Measurements from ENCODE around the gene TBC1D17. TPM values are rescaled to one million over a fixed set of nuclear protein-coding genes. Genes with fewer than 3 reads are reported as not detected.

Gene TBC1D17
- polyA plus RNA-seq, 1 donor (not counting 4 experiments of a cell fraction or from before 2014, with no cell fraction given), result 9.4 TPM

GRCh38 chr19:49932731-49933131, 55.2 kb downstream of the TBC1D17 start:
- Histone ChIP-seq H3K79me2 (ENCODE audit: control insufficient read depth, insufficient read depth, low read length) (peaks cover 14% of the 10 kb centered on the region), H3K9me3 (ENCODE audit: control insufficient read depth, low read depth, low read length) (no peaks in the 10 kb centered on the region), H3K27ac (ENCODE audit: control insufficient read depth, insufficient read depth, low read length) (no peak overlapping the region), H3K4me2 (ENCODE audit: control insufficient read depth, extremely low read depth, insufficient read depth, low read depth, low read length) (no peak overlapping the region), H3K4me3 (ENCODE audit: control insufficient read depth in 2 of 3, extremely low read depth in 1 of 3, insufficient read depth in 2 of 3, low read depth in 1 of 3, low read length in 3 of 3) (no peak overlapping the region), H2AFZ (ENCODE audit: control insufficient read depth, low read length) (no peak overlapping the region), H3K27me3 (ENCODE audit: control insufficient read depth, extremely low read depth, insufficient read depth, low read length) (no peaks in the 10 kb centered on the region), H4K20me1 (ENCODE audit: control insufficient read depth, extremely low read depth, insufficient read depth, low read length) (no peaks in the 10 kb centered on the region), H3K36me3 (ENCODE audit: control insufficient read depth in 2 of 2, extremely low read depth in 1 of 2, insufficient read depth in 2 of 2, low read length in 2 of 2) (peaks cover 3 to 5% of the 10 kb centered on the region in 2 experiments), H3K4me1 (ENCODE audit: control insufficient read depth, extremely low read depth, insufficient read depth, low read length) (peaks cover 15% of the 10 kb centered on the region), H3K9me1 (ENCODE audit: control insufficient read depth, extremely low read depth, insufficient read depth, low read length) (no peaks in the 10 kb centered on the region), H3K9ac (ENCODE audit: control insufficient read depth, extremely low read depth, insufficient read depth, low read length) (no peak overlapping the region)
- dilution Hi-C loops (cut with MboI; ENCODE audit: extremely low pct_ligation_motif_present, low sequenced_read_pairs), result no loop called here
- no peak for DNase-seq (ENCODE audit: low read depth, low spot score)
- TF ChIP-seq EZH2 (IDR thresholded peaks at IDR 0.05; ENCODE audit: low read length), result no peak
- TF ChIP-seq, protein P1, sequence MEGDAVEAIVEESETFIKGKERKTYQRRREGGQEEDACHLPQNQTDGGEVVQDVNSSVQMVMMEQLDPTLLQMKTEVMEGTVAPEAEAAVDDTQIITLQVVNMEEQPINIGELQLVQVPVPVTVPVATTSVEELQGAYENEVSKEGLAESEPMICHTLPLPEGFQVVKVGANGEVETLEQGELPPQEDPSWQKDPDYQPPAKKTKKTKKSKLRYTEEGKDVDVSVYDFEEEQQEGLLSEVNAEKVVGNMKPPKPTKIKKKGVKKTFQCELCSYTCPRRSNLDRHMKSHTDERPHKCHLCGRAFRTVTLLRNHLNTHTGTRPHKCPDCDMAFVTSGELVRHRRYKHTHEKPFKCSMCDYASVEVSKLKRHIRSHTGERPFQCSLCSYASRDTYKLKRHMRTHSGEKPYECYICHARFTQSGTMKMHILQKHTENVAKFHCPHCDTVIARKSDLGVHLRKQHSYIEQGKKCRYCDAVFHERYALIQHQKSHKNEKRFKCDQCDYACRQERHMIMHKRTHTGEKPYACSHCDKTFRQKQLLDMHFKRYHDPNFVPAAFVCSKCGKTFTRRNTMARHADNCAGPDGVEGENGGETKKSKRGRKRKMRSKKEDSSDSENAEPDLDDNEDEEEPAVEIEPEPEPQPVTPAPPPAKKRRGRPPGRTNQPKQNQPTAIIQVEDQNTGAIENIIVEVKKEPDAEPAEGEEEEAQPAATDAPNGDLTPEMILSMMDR (optimal IDR thresholded peaks at IDR 0.05 in 1 of 3, IDR thresholded peaks at IDR 0.05 in 1 of 3, conservative IDR thresholded peaks at IDR 0.05 in 1 of 3; ENCODE audit: extremely low read depth in 1 of 3, insufficient read depth in 2 of 3, low read length in 3 of 3), result no peak
- FAIRE-seq, result no peak

GRCh38 chr19:49933643-49934042, 56.1 kb downstream of the TBC1D17 start:
- DNase-seq (ENCODE audit: low read depth, low spot score) (no peak), FAIRE-seq (no peak)
- H3K4me1 ChIP-seq (ENCODE audit: control insufficient read depth, extremely low read depth, insufficient read depth, low read length), result peaks cover 9% of the 10 kb centered on the region
- no peaks in the 10 kb centered on the region for H4K20me1 ChIP-seq (ENCODE audit: control insufficient read depth, extremely low read depth, insufficient read depth, low read length)
- H3K27me3 ChIP-seq (ENCODE audit: control insufficient read depth, extremely low read depth, insufficient read depth, low read length), result no peaks in the 10 kb centered on the region
- no peak overlapping the region for H3K9ac ChIP-seq (ENCODE audit: control insufficient read depth, extremely low read depth, insufficient read depth, low read length)
- no peak overlapping the region for H3K4me2 ChIP-seq (ENCODE audit: control insufficient read depth, extremely low read depth, insufficient read depth, low read depth, low read length)
- dilution Hi-C loops (cut with MboI; ENCODE audit: extremely low pct_ligation_motif_present, low sequenced_read_pairs), result no loop called here
- H3K36me3 ChIP-seq (ENCODE audit: control insufficient read depth in 2 of 2, extremely low read depth in 1 of 2, insufficient read depth in 2 of 2, low read length in 2 of 2), result peaks cover 0 to 5% of the 10 kb centered on the region in 2 experiments
- no peak overlapping the region for H2AFZ ChIP-seq (ENCODE audit: control insufficient read depth, low read length)
- no peaks in the 10 kb centered on the region for H3K9me1 ChIP-seq (ENCODE audit: control insufficient read depth, extremely low read depth, insufficient read depth, low read length)
- H3K9me3 ChIP-seq (ENCODE audit: control insufficient read depth, low read depth, low read length), result no peaks in the 10 kb centered on the region
- H3K27ac ChIP-seq (ENCODE audit: control insufficient read depth, insufficient read depth, low read length), result no peak overlapping the region
- no peak overlapping the region for H3K4me3 ChIP-seq (ENCODE audit: control insufficient read depth in 2 of 3, extremely low read depth in 1 of 3, insufficient read depth in 2 of 3, low read depth in 1 of 3, low read length in 3 of 3)
- peaks cover 6% of the 10 kb centered on the region for H3K79me2 ChIP-seq (ENCODE audit: control insufficient read depth, insufficient read depth, low read length)
- TF ChIP-seq EZH2 (IDR thresholded peaks at IDR 0.05; ENCODE audit: low read length), result no peak
- TF ChIP-seq, protein P1 (optimal IDR thresholded peaks at IDR 0.05 in 1 of 3, IDR thresholded peaks at IDR 0.05 in 1 of 3, conservative IDR thresholded peaks at IDR 0.05 in 1 of 3; ENCODE audit: extremely low read depth in 1 of 3, insufficient read depth in 2 of 3, low read length in 3 of 3), result no peak
